H7 (cell line): Measurements from ENCODE around the gene P2RX7. TPM values are rescaled to one million over a fixed set of nuclear protein-coding genes. Genes with fewer than 3 reads are reported as not detected.

Source experiments
- DNase-seq: peaks from one replicate; pipeline ENCODE4 v3.0.0; 2012
- H3K27me3 ChIP-seq: 2 replicates; pipeline ENCODE4 v1.6.0; 2011; ENCODE audit warnings: mild to moderate bottlenecking, low read length; ENCODE audit not compliant: control insufficient read depth, insufficient read depth
- H3K36me3 ChIP-seq: replicated peaks from 2 replicates; pipeline ENCODE4 v1.5.1; 2011; ENCODE audit warnings: low read length; ENCODE audit not compliant: control insufficient read depth, insufficient read depth
- H3K4me3 ChIP-seq: 2 replicates; pipeline ENCODE4 v1.5.1; 2011; ENCODE audit warnings: low read depth, mild to moderate bottlenecking, control low read depth, low read length, moderate library complexity; ENCODE audit not compliant: insufficient read depth
- total RNA-seq: library from RNA; depleted of rRNA; stranded (reverse); fragments of >200 nt; shearing (Covaris generic); gene quantifications from 2 replicates; pipeline ENCODE4 v1.2.3, GENCODE V29; 2014

Gene P2RX7
- total RNA-seq, 1 experiment from 2014 or later = not detected

GRCh38 chr12:121117226-121117777 is 15.4 kb upstream of the P2RX7 start:
- Histone ChIP-seq H3K4me3 (no peak overlapping the region), H3K36me3 (no peaks in the 10 kb centered on the region), H3K27me3 (no peaks in the 10 kb centered on the region)
- DNase-seq = no peak

DNA sequence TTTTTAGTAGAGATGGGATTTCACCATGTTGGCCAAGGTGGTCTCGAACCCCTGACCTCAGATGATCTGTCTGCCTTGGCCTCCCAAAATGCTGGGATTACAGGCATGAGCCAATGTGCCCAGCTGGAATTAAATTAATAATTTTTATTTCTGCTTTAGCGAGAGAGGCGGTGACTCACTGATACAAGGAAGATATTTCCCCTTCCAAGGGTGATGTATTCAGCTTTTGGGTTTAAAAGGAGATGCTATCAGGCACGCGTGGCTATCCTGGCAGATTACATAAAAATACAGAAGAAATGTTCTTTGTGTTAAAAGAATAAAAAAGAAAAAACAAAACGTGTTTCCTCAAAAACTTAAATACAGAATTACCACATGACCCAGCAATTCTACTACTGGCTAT is 12.4 kb upstream of the P2RX7 start:
- Histone ChIP-seq H3K27me3 (no peaks in the 10 kb centered on the region), H3K4me3 (no peak overlapping the region), H3K36me3 (no peaks in the 10 kb centered on the region)
- no peak for DNase-seq

- Histone ChIP-seq H3K36me3 (no peaks in the 10 kb centered on the region), H3K4me3 (no peak overlapping the region), H3K27me3 (no peaks in the 10 kb centered on the region)
- DNase-seq = no peak
Measured at GRCh38 chr12:121120989-121121755, 11.5 kb upstream of the P2RX7 start.

DNA sequence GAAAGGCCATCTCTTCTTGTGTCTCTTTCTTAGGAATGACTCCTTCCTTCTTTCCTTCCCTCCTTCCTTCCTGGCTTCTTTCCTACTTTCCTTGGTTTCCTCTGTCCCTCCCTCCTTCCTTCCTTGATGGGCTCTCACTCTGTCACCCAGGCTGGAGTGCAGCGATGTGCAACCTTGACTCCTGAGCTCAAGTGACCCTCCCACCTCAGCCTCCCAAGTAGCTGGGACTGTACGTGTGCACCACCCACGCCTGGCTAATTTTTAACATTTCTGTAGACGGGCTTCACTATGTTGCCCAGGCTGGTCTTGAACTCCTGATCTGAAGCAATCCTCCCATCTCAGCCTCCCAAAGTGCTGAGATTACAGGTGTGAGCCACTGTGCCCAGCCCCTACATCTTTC is 10.9 kb upstream of the P2RX7 start:
- Histone ChIP-seq H3K27me3 (no peaks in the 10 kb centered on the region), H3K36me3 (no peaks in the 10 kb centered on the region), H3K4me3 (no peak overlapping the region)
- no peak for DNase-seq

DNA sequence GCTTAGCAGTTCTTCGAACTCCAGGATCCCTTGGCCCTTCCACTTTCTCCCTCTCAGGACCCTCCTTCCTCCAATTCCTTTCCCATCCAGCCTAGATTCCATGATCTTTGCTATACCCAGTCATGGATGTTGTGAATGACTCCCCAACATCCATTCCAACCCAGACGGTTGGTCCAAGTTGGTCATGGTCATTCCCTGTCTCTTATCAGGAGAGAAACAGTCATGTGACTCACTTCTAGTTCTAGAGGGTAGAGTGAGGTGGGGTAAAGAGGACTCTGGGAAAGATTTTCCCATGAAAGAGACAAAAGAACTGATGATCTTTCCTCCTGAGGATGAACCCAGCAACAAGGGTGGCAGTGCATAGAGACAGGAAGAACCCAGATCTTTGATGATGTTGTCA is 9.2 kb upstream of the P2RX7 start:
- Histone ChIP-seq H3K36me3 (no peaks in the 10 kb centered on the region), H3K27me3 (no peaks in the 10 kb centered on the region), H3K4me3 (no peak overlapping the region)
- DNase-seq = no peak

- no peak for DNase-seq
- no peaks in the 10 kb centered on the region for H3K27me3 ChIP-seq
- no peak overlapping the region for H3K4me3 ChIP-seq
- no peaks in the 10 kb centered on the region for H3K36me3 ChIP-seq
Measured at GRCh38 chr12:121124402-121125109, 8.1 kb upstream of the P2RX7 start.

GRCh38 chr12:121127501-121127900 is 5.2 kb upstream of the P2RX7 start:
- Histone ChIP-seq H3K27me3 (no peaks in the 10 kb centered on the region), H3K36me3 (no peaks in the 10 kb centered on the region), H3K4me3 (no peak overlapping the region)
- no peak for DNase-seq

GRCh38 chr12:121128908-121129810 is 3.5 kb upstream of the P2RX7 start:
- Histone ChIP-seq H3K36me3 (no peaks in the 10 kb centered on the region), H3K4me3 (no peak overlapping the region), H3K27me3 (no peaks in the 10 kb centered on the region)
- peak; percentile 67 for DNase-seq

- no peaks in the 10 kb centered on the region for H3K27me3 ChIP-seq
- no peak for DNase-seq
- H3K4me3 ChIP-seq = no peak overlapping the region
Measured at GRCh38 chr12:121129811-121130147, 2.9 kb upstream of the P2RX7 start.

GRCh38 chr12:121130866-121131373 is 1.8 kb upstream of the P2RX7 start:
- no peak for DNase-seq
- no peaks in the 10 kb centered on the region for H3K36me3 ChIP-seq
- H3K4me3 ChIP-seq = no peak overlapping the region
- no peaks in the 10 kb centered on the region for H3K27me3 ChIP-seq

More at GRCh38 chr12:121129811-121130147, 2.9 kb upstream of the P2RX7 start:
- no peaks in the 10 kb centered on the region for H3K36me3 ChIP-seq

DNA sequence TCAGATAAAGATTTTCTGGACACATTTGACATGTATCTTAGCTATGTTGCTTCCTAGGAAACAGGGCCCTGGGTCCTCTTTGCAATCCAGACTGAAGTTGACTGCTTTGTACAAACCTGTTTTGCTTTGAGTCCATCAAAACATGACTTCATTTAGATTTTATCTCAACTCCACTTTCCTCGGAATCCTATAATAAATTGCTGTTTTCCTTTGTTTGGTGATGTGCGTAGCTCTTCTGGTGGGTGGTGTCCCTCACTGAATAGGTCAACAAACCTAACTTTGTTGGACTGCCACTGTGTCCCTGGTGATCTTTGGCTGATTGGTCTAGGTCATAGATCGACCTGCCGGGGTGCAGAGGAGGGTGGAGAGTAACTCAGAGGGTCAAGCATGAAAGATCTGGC is 735 bp upstream of the P2RX7 start:
- DNase-seq = no peak
- H3K4me3 ChIP-seq = no peak overlapping the region
- H3K27me3 ChIP-seq = no peaks in the 10 kb centered on the region

DNA sequence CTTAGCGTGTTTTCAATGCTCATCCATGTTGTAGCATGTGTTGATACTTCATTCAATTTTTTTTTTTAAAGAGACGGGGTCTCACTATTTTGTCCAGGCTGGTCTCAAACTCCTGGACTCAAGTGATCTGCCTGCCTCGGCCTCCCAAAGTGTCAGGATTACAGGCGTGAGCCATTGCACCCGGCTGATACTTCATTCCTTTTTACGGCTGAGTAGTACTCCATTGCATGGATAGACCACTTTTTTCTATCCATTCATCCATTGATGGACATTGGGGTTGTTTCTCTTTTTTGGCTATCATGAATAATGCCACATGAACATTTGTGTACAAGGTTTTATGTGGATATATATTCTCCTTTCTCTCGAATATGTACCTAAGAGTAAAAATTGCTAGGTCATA is 1.2 kb downstream of the P2RX7 start:
- no peak for DNase-seq

More for the DNA sequence above, 735 bp upstream of the P2RX7 start:
- no peaks in the 10 kb centered on the region for H3K36me3 ChIP-seq

DNA sequence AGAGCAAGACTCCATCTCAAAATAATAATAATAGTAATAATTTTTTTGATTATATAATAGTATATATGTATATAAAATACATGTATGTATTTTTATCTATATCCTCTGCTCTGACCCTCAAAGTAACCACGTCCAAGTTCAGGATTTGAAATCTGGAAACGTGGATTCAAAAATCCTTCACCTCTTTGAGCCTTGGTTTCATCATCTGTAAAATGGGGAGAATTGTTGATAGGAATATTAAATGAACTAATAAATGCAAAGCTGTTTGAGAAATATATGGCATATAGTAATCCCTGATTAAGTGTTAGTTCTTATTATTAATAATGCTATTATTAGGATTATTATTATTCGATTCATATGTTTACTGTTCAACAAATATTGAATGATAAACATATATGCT is 2.6 kb downstream of the P2RX7 start:
- Histone ChIP-seq H3K4me3 (no peak overlapping the region), H3K27me3 (no peaks in the 10 kb centered on the region), H3K36me3 (no peaks in the 10 kb centered on the region)
- no peak for DNase-seq

More for the DNA sequence above, 1.2 kb downstream of the P2RX7 start:
- Histone ChIP-seq H3K4me3 (no peak overlapping the region), H3K36me3 (no peaks in the 10 kb centered on the region), H3K27me3 (no peaks in the 10 kb centered on the region)

- DNase-seq = no peak
Measured at GRCh38 chr12:121137512-121137911, 4.8 kb downstream of the P2RX7 start.

More at GRCh38 chr12:121137512-121137911, 4.8 kb downstream of the P2RX7 start:
- H3K4me3 ChIP-seq = no peak overlapping the region
- H3K27me3 ChIP-seq = no peaks in the 10 kb centered on the region
- no peaks in the 10 kb centered on the region for H3K36me3 ChIP-seq
